Measurements from ENCODE around the gene APBB1IP.
"Not testable (repeated sequence)": the region's sequence is repeated elsewhere in the genome, so short reads cannot be mapped to it uniquely, and the experiment has no call there.

Gene APBB1IP

DNA sequence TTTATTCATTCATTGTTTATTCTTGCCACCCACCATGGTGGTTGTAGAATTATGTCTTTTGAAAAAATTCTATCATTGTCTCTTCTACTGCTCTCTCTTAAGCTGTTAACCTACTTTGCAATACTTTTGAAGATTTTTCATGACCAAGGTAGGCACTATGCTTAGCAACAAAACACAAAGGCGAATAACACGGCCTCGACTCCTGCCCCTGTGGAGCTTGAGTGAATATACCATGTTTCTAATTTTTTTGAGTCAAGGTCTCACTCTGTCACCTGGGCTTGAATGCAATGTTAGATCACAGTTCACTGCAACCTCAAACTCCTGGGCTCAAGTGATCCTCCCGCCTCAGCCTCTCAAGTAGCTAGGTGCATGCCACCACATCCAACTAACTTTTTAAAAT is 39.4 kb downstream of the APBB1IP start:
- no peak for DNase-seq (ENCODE audit: low read depth in 2 of 2)

DNA sequence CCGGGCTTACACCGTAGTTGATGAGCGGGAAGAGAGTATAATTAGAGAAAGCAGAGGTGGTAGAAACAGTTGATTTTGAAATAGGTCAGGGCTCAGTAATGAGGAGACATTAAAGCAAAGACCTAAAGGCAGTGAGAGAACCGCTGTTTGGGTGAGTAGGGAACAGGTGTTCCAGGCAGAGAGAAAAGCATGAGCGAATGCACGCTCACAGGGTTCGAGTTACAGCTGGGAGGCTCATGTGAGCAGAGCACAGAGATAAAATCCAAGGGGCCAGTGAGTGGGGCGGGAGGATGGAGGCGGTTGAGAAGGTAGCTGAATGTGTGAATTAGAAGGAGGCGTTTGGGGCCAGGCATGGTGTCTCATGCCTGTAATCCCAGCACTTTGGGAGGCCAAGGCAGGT is 39.9 kb downstream of the APBB1IP start:
- DNase-seq (ENCODE audit: low read depth in 2 of 2): no peak

DNA sequence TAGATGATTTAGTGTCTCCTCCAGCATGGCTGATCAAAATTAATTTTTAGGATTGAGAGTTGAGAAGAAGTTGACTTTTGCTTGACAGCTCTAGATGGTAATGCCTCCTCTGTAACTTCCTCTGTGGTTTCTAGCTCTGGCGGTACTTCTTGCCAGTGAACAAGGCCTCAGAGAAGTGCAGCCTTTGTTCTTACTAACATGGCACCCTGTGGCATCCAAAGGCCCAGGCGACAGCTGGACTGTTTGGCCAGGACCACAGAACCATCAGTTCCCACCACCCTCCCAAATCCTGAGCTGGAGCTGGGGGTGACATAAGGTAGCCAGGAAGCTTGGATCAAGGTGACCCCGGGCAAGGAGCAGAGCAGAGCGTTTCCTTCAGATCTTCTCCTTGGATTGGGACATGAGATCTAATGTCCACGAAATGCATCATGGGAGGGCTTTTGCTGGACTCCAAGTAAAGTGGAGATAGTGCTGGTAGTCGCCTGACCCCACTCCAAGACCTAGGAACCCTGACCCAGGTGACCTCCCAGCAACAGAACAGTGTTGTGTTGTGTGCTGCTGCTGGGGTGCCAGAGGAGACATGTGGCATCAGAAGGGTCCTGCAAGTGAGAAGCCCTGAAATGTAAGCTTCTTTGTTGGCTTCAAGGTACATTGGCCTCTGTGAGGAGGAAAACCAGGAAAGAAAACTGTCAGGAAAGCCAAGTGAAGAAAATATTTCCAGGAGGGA is 41.8 kb downstream of the APBB1IP start:
- no peak for DNase-seq (ENCODE audit: low read depth in 2 of 2)

DNA sequence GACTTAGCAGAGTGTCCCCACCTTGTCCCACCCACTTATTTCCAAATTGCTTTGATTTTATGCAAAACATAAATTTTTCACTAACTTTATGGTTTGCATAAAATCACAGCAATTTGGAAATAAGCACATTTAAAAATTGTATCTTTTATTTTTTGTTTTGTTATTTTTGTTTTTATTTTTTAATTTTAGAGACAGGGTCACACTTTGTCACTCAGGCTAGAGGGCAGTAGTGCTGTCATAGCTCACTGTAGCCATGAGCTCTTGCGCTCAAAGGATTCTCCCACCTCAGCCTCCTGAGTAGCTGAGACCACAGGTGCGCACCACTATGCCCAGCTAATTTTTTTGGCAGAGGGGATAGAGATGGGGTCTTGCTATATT is 43.2 kb downstream of the APBB1IP start:
- no peak for DNase-seq (ENCODE audit: low read depth in 2 of 2)

DNA sequence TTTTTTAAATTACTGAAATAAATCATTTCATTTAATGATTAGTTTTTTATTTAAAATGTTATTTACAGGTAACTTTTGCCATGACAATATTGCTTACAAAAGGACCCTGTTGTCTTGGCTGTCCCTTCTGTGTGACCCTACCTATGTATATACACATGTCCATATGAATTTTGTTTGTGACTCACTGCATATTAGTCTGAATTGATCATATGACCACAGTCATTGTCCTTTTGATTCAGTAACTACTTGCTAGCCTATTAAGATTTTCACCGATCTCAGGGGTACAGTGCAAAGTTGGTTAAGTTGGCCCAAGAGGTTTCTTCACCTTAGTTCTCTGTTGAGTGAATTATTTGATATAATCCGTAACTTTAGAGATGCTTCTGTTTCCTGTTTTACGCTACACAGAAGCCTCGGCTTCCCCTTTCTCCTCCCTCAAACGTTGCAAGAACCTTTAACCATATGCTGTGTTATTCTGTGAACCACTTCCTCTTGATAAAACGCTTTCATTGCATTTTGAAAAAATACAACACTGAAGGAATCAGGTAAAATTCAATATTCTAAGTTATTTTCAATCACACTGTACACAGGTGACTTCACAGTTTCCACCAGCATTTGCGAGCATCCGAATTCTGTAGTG is 43.9 kb downstream of the APBB1IP start:
- no peak for DNase-seq (ENCODE audit: low read depth in 2 of 2)

DNA sequence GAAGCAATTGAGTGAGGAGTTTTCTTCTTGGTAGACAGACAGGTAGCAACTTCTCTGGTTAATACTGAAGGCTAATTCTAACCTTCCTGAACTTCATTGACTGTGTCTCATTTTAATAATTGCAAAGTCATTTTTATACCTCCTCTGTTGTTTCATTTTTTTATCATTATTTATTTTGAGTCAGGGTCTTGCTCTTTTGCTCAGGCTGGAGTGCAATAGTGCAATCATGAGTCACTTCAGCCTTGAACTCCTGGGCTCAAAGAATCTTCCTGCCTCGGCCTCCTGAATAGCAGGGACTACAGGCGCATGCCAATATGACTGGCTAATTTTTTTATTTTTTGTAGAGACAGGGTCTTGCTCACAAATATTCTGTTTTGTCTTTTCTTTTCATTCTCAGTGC is 45.4 kb downstream of the APBB1IP start:
- no peak for DNase-seq (ENCODE audit: low read depth in 2 of 2)

DNA sequence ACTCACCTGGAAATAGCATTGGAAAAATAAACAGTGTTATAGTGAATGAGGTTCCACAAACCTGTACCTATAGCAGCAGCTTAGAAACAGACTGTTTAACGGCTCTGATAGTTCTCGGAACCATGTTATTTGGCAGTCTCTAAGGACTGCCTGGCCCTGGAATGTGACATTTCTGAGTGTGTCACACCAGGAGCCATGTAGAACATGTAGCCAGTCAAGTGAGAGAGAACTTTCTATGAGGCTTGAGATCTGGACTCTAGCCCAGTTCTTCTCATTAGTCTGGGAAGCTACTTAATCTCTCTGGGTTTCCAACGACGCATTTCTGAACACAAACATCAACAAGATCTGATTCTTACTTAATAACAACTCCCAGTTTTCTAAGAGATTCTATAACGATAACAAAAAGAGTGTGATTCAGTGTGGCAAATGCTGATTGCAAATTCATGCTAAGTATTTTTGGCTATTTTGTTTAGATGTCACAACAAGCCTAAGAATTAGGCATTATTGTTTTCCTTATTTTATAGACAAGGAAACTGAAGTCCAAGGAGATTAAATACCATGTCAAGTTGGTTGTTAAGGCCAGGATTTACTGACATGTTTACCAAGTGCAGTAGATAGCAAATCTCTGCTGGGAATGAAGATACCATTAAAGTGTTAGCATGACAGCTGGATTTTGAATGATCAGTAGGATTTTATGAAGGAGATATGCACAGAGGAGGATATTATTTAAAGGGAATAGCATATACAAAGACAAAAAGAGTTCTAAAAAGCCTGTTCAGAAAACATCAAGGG is 47.2 kb downstream of the APBB1IP start:
- DNase-seq (ENCODE audit: low read depth in 2 of 2): no peak

DNA sequence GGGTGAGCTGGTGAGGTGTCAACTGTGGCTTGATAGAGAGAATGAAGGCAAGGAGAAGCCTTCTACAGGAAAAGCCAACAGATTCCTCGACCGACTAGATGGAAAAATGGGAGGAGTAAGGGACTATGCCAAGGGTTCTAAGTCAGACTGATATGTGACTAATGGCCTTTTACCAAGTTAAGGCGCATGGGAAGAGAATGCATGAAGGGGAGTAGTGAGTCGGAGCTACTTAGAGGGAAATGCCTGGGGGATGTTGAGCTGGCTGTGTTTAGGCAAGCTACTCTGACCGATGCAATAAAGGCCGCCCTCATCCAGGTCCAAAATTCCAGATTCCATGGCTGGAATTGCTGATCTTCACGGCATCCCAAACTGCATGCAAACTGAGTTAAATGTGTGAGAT is 48.2 kb downstream of the APBB1IP start:
- DNase-seq (ENCODE audit: low read depth in 2 of 2): peak; percentile 67 to 70

DNA sequence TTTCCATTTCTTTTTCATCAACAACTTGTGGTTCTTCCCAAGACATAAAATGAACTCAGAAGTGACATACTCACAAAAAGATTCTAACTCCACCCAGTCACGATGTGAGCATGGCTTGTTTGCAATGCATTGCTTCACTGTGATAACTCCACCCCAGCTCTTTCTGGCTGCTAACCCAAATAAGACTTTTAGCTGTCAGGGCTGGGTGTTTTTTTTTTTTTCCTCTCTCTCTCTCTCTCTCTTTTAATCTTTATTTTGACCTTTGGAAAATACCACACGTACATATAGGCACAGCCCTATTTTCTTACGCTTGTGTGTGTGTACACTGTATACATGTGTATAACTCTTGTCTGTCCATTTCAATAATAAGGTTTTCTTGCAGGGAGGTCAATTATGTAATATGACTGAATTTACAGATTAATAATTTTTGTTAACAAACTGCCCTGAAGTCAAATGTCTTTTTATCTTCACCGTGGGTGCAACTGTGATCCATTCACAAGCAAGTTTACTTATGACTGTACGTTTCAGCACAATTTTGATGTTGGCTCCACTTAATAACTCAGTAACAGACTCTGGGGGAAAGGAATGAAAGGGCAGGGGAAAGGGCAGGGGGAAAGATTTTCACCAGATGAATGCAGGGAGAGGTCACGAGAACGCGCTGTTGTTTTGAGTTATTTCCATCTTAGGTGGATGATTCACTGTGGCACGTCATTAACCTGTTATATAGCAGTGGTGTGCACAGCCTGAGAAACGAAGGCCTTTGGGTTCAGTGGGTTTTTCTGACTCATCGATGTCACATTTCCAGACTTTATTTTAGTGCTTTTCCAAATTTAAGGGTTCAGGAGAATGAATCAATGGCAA is 49.1 kb downstream of the APBB1IP start:
- DNase-seq (ENCODE audit: low read depth in 2 of 2): peak; percentile 56 to 66

DNA sequence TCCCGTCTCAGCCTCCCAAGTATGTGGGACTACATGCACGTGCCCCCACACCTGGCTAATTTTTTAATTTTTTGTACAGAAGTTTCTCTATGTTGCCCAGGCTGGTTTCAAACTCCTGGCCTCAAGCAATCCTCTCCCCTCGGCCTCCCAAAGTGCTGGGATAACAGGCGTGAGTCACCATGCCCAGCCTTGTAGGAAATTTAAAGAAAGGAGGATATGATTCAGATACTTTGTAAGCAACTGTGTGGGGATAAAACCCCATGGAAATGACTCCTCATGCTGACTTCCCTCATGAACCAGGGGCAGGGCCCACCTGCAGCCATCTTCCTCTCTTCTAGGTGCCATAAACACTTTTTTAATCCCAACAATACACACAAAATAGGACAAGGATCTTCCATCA is 50.2 kb downstream of the APBB1IP start:
- DNase-seq (ENCODE audit: low read depth in 2 of 2): no peak

DNA sequence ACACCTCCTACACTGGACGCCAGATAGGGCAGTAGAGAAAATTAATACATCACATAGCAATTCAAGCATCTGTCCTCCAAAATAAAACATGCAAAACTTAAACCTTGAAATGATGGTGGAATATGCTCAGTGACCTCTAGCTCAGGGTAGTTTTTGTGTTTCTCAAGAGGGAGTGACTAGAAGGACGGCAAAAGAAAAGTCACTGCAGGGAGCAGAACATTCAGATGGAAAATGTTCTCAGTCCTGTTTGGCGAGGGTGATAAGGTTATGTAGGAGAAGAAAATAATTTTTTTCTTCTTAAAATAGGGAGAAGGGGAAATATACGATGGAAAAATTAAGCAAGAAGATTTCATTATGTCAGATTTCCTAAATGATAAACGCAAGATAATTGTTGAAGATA is 50.9 kb downstream of the APBB1IP start:
- DNase-seq (ENCODE audit: low read depth in 2 of 2): no peak

DNA sequence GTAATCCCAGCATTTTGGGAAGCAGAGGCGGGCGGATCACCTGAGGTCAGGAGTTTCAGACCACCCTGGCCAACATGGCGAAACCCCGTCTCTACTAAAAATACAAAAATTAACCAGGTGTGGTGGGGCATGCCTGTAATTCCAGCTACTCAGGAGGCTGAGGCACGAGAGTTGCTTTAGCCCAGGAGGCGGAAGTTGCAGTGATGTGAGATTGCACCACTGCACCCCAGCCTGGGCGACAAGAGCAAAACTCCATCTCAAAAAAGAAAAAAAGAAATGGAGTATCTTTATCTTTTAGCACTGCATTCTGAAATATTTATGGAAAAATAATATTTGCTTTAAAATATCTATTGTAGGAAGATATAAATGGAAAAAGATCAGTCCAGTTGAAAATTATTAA is 52.2 kb downstream of the APBB1IP start:
- DNase-seq (ENCODE audit: low read depth in 2 of 2): not testable (repeated sequence)

DNA sequence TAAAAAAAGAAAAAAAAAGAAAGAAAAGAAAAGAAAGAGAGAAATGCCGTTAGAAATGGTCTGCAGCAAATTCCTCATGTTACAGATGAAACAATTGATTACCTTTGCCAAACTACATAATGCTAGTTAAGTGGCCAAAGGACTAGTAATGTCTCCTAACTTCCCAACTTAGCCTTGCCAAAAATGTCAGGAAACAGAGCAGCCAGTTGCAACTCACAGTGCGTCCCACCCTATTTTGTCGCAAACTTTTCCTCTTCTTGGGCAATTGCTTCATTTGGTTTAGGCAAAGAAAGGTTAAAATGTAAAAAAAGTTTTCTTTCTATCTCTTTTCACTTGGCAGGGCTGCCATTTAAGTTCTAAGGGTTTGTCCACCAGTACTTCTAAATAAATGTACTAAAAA is 53.1 kb downstream of the APBB1IP start:
- DNase-seq (ENCODE audit: low read depth in 2 of 2): no peak

DNA sequence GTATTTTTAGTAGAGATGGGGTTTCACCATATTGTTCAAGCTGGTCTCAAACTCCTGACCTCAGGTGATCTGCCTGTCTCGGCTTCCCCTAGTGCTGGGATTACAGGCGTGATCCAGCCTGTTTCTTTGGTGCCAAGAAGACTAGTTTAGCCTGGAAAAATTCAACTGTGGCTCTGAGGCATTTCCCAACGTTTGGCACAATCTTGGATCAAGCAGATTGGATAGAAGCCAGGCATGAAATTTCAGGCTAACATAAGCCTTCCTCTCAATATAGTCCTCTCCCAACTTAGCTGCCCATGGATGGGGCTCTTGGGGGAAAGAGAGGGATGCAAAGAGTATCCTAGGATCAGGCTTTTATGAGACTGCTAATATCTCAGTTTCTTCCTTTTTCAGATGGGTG is 53.8 kb downstream of the APBB1IP start:
- no peak for DNase-seq (ENCODE audit: low read depth in 2 of 2)

DNA sequence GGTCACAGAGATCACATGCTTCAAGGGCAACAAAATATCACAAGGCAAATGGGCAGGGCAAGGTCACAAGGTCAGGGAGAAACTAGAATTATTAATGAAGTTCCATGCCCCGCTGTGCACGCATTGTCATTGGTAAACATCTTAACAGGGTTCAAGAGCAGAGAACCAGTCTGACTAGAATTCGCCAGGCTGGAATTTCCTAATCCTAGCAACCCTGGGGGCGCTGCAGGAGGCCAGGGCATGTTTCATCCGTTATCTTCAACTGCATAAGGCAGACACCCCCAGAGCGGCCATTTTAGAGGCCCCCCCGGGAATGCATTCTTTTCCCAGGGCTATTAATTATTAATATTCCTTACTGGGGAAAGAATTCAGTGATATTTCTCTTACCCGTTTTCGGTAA is 54.6 kb downstream of the APBB1IP start:
- DNase-seq (ENCODE audit: low read depth in 2 of 2): not testable (repeated sequence)

DNA sequence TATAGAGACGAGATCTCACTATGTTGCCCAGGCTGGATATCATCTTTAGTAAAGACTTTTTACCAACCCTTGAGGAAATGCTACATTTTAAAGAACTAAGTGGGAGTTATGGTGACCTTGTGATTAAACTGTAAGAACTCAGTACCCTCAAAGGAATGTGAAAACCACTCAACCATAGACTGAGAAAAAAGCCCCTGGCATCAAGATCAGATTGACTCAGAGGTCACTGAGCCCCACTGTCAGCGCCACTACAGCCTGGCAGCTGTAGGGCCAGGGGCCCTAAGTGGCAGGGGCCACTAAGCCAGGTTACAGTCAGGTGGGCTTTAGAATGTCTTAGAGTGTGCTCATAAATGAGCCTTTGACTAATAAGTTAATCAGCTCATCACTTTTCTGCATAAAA is 55.9 kb downstream of the APBB1IP start:
- DNase-seq (ENCODE audit: low read depth in 2 of 2): no peak

DNA sequence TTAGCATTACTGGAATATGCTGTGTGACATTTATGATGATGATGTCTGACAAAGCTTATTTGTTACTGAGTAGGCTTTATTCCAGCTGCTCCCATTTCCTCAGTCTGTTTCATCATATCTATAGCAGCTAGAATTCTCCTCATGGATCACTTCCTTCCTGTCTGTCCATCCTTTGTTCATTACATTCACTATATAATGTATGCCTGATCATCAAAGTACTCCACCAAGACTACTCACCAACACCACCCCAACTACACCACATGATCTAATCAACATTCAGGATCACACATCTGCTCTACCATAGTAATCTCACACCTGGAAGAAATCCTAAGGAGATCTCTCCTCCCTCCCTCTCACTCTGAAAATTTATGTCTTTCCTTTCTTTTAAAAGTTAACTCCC is 61.3 kb downstream of the APBB1IP start:
- no peak for DNase-seq (ENCODE audit: low read depth in 2 of 2)

DNA sequence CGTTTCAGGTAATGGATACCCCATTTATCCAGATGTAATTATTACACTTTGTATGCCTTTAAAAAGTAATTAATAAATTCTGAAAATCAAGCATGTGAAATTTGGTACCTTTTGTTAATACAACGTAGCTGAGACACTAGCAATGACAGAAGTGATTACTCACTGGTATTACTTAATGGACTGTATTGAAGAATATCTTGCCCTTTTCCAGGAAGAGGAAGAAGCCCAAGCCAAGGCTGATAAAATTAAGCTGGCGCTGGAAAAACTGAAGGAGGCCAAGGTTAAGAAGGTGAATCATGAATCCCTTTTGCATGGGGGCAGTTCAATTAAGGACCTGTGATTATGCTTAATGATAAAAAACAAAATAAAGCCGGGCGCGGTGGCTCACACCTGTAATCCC is 64.8 kb downstream of the APBB1IP start:
- no peak for DNase-seq (ENCODE audit: low read depth in 2 of 2)

DNA sequence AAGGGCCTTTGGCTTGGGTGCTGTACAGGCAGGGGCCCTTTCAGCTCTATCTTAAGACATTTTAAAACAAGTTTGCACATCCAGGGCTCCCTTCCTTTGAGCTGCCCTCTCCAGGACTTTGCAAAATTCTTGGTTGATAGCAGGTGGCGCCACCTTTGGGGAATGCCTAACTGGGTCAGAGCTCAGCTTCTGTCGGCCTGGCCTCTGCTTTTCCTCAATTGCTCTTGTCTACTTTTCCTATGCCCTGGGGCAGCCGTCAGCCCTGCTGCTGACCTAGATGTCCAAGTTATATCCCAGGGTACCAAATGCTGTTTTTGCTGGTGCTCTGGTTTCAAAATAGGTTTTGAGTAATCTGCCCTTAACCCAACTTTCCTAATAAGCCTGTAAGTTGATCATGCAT is 65.8 kb downstream of the APBB1IP start:
- DNase-seq (ENCODE audit: low read depth in 2 of 2): no peak

DNA sequence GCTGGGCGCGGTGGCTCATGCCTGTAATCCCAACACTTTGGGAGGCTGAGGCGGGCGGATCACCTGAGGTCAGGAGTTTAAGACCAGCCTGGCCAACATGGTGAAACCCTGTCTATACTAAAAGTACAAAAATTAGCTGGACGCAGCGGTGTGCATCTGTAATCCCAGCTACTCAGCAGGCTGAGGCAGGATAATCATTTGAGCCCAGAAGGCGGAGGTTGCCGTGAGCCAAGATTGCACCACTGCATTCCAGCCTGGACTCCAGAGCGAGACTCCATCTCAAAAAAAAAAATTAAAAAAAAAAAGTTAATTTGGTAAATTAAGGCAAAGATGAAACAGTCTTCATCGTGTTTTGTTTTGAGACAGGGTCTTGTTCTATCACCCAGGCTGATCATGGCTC is 66.3 kb downstream of the APBB1IP start:
- not testable (repeated sequence) for DNase-seq (ENCODE audit: low read depth in 2 of 2)

DNA sequence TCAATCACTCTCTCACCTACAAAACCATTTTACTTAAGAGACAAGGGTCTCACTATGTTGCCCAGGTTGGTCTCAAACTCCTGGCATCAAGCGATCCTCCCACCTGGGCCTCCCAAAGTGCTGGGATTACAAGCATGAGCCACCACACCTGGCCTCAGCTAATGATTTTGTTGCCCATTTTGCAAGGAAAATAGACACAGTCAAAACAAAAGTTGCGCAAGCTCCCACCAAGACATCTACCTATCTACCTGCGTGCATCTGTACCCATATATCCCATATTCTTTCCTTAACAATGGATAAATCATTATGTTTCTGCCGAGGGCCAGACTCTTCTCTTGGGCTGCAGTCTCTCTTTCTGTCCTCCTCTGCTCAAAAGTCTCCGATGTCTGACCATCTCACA is 67.3 kb downstream of the APBB1IP start:
- DNase-seq (ENCODE audit: low read depth in 2 of 2): no peak

DNA sequence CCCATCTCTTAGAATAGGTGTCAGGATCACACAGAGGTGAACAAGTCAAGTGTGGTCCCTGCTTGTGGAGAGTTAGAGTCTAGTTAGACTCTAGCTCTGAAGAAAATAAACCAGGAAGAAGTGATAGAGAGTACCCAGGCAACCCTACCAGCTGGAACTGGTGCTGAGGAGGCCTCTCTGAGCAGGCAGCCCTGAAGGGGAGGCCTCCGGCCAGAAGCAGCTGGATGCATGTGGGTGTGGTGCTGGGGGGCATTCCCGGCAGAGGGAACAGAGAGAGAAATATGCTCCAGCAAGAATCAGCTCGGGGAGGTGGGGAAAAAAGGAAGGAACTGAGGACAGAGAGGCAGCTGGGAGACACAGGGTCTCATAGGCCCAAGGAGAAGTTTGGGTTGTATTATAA is 68.6 kb downstream of the APBB1IP start:
- DNase-seq (ENCODE audit: low read depth in 2 of 2): no peak

Data from fibroblast of skin of left biceps (primary cell).